Fibroblast of lung (primary cell): Measurements from ENCODE around the gene SCYGR4. TPM values are rescaled to one million over a fixed set of nuclear protein-coding genes. Genes with fewer than 3 reads are reported as not detected.

Experiments
- DNase-seq, 2 donors: peaks; one replicate each; pipeline versions ENCODE4 v3.0.0 to v3.0.0-alpha.2; 2010; ENCODE audit warnings: low read depth in 2 of 2
- H2AFZ ChIP-seq: 2 replicates; pipeline ENCODE4 v1.5.1; 2012; ENCODE audit warnings: low read length, control low read depth, inconsistent platforms
- H3K27ac ChIP-seq: 2 replicates; pipeline ENCODE4 v1.5.1; 2011; ENCODE audit warnings: low read length, control low read depth; ENCODE audit not compliant: insufficient read depth
- H3K27me3 ChIP-seq: 2 replicates; pipeline ENCODE4 v1.5.1; 2011; ENCODE audit warnings: mild to moderate bottlenecking, low read length; ENCODE audit not compliant: control insufficient read depth, insufficient read depth
- H3K36me3 ChIP-seq: 2 replicates; pipeline ENCODE4 v1.5.1; 2011; ENCODE audit warnings: low read length; ENCODE audit not compliant: control insufficient read depth, insufficient read depth
- H3K4me1 ChIP-seq: 2 replicates; pipeline ENCODE4 v1.5.1; 2011; ENCODE audit warnings: low read length; ENCODE audit not compliant: control insufficient read depth, insufficient read depth; ENCODE audit errors: extremely low read depth
- H3K4me2 ChIP-seq: 2 replicates; pipeline ENCODE4 v1.5.1; 2011; ENCODE audit warnings: low read length, control low read depth; ENCODE audit not compliant: insufficient read depth; ENCODE audit errors: extremely low read depth
- H3K4me3 ChIP-seq, 4 experiments: fragments of 200-600 bp in 1 of 4; sonication (generic) in 1 of 4; replicated peaks in 1 of 4; 2 replicates each; pipeline ENCODE4 v1.5.1; 2011 to 2016; ENCODE audit warnings: low read length in 4 of 4, low read depth in 3 of 4, mild to moderate bottlenecking in 3 of 4, control low read depth in 2 of 4, inconsistent platforms in 1 of 4, mixed read lengths in 1 of 4; ENCODE audit not compliant: insufficient read depth in 1 of 4; ENCODE audit errors: control extremely low read depth in 1 of 4
- H3K79me2 ChIP-seq: 2 replicates; pipeline ENCODE4 v1.5.1; 2012; ENCODE audit warnings: mild to moderate bottlenecking, low read length, inconsistent platforms; ENCODE audit not compliant: control insufficient read depth, insufficient read depth
- H3K9ac ChIP-seq: 2 replicates; pipeline ENCODE4 v1.5.1; 2011; ENCODE audit warnings: mild to moderate bottlenecking, low read length, control low read depth; ENCODE audit not compliant: insufficient read depth
- H3K9me3 ChIP-seq: 2 replicates; pipeline ENCODE4 v1.5.1; 2012; ENCODE audit warnings: low read depth, low read length; ENCODE audit not compliant: control insufficient read depth, insufficient read depth
- H4K20me1 ChIP-seq: 2 replicates; pipeline ENCODE4 v1.5.1; 2011; ENCODE audit warnings: low read length; ENCODE audit not compliant: control insufficient read depth, insufficient read depth; ENCODE audit errors: extremely low read depth
- CTCF ChIP-seq, 2 donors: IDR thresholded peaks in 1 of 2; conservative IDR thresholded peaks in 1 of 2; 1 replicate in 1 of 2; 2 replicates in 1 of 2; pipeline ENCODE4 v1.5.1; 2011 to 2012; ENCODE audit warnings: low read length in 2 of 2, control low read depth in 1 of 2, inconsistent platforms in 1 of 2, low read depth in 1 of 2, mild to moderate bottlenecking in 1 of 2
- EZH2 ChIP-seq: IDR thresholded peaks from 2 replicates; pipeline ENCODE4 v1.5.1; 2012; ENCODE audit warnings: low read length, control low read depth, mild to moderate bottlenecking; ENCODE audit errors: missing control alignments
- polyA plus RNA-seq, 2 donors: library from polyadenylated mRNA; depleted of rRNA in 1 of 2; stranded (reverse) in 1 of 2; unstranded in 1 of 2; fragments of >200 nt; gene quantifications; 2 replicates each; pipeline ENCODE4 v1.2.1, GENCODE V29; 2011 to 2012; ENCODE audit warnings: missing spikeins in 1 of 2
- total RNA-seq: library from RNA; depleted of rRNA; stranded (reverse); fragments of >200 nt; gene quantifications from 2 replicates; pipeline ENCODE4 v1.2.1, GENCODE V29; 2014

Gene SCYGR4
- total and polyA plus RNA-seq, 2 donors (not counting 1 experiment from before 2014, with no cell fraction given): not detected

- TF ChIP-seq CTCF (conservative IDR thresholded peaks at IDR 0.05 in 1 of 2, IDR thresholded peaks at IDR 0.05 in 1 of 2; ENCODE audit: low read depth in 1 of 2, low read length in 2 of 2): no peak
- no peak for TF ChIP-seq EZH2
- no peak for DNase-seq
- Histone ChIP-seq H3K9me3 (no peaks in the 10 kb centered on the region), H3K36me3 (no peaks in the 10 kb centered on the region), H3K9ac (no peak overlapping the region), H3K4me3 (no peak overlapping the region), H3K4me2 (no peak overlapping the region), H3K27ac (no peak overlapping the region), H2AFZ (no peak overlapping the region), H3K27me3 (no peaks in the 10 kb centered on the region), H3K4me1 (no peaks in the 10 kb centered on the region), H3K79me2 (no peaks in the 10 kb centered on the region), H4K20me1 (no peaks in the 10 kb centered on the region)
These were observed 38.7 kb upstream of the SCYGR4 start for GRCh38 chr2:227578642-227579041.

DNA sequence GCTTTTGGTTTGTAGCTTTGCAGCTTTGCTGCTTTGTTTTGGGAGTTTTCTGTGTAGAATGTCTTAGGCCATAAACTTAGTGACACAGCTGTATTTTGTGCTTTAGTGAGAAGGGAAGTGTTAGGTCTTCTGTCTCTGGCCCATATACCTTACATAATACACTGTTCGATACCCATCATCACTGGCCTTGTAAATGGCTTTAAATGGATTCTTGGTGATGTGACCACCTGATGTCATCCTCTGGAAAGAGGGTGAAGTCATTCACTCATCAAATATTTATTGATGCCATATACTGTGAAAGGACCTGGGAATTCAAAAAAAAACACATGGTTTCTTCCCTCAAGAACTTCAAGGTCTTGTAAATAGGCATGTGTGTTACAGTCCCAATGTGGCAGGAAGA is 37.5 kb upstream of the SCYGR4 start:
- Histone ChIP-seq H4K20me1 (no peaks in the 10 kb centered on the region), H3K9ac (no peak overlapping the region), H3K36me3 (no peaks in the 10 kb centered on the region), H3K4me2 (no peak overlapping the region), H3K27ac (no peak overlapping the region), H3K4me1 (no peaks in the 10 kb centered on the region), H3K79me2 (no peaks in the 10 kb centered on the region), H2AFZ (no peak overlapping the region), H3K27me3 (no peaks in the 10 kb centered on the region), H3K4me3 (no peak overlapping the region), H3K9me3 (no peaks in the 10 kb centered on the region)
- DNase-seq: no peak
- no peak for TF ChIP-seq CTCF (conservative IDR thresholded peaks at IDR 0.05 in 1 of 2, IDR thresholded peaks at IDR 0.05 in 1 of 2; ENCODE audit: low read depth in 1 of 2, low read length in 2 of 2)
- no peak for TF ChIP-seq EZH2

GRCh38 chr2:227582369-227582768 is 34.9 kb upstream of the SCYGR4 start:
- no peak for DNase-seq
- no peaks in the 10 kb centered on the region for H3K9me3 ChIP-seq
- H2AFZ ChIP-seq: no peak overlapping the region
- H3K36me3 ChIP-seq: no peaks in the 10 kb centered on the region
- no peaks in the 10 kb centered on the region for H3K79me2 ChIP-seq
- no peak overlapping the region for H3K4me2 ChIP-seq
- H3K4me1 ChIP-seq: no peaks in the 10 kb centered on the region
- no peak overlapping the region for H3K27ac ChIP-seq
- H3K9ac ChIP-seq: no peak overlapping the region
- no peak for TF ChIP-seq EZH2
- TF ChIP-seq CTCF (conservative IDR thresholded peaks at IDR 0.05 in 1 of 2, IDR thresholded peaks at IDR 0.05 in 1 of 2; ENCODE audit: low read depth in 1 of 2, low read length in 2 of 2): no peak
- no peaks in the 10 kb centered on the region for H4K20me1 ChIP-seq
- H3K27me3 ChIP-seq: no peaks in the 10 kb centered on the region
- no peak overlapping the region for H3K4me3 ChIP-seq
